HG03060 (cell line): ENCODE measurements around the gene ITPR1.
A peak's percentile ranks its signal among the peaks of the same experiment; 100 is the strongest.

Experiments
- ATAC-seq: cut with Tn5 transposase; IDR thresholded peaks from one replicate; pipeline ENCODE4 v1.9.1; 2021; ENCODE audit warnings: low read depth, moderate number of reproducible peaks; ENCODE audit not compliant: unreplicated experiment

ITPR1 gene

GRCh38 chr3:4672725-4673275 lies 179.7 kb downstream of the ITPR1 start:
- ATAC-seq = no peak

GRCh38 chr3:4674216-4674615 lies 181.1 kb downstream of the ITPR1 start:
- ATAC-seq = no peak

GRCh38 chr3:4675704-4676103 lies 182.6 kb downstream of the ITPR1 start:
- no peak for ATAC-seq

- ATAC-seq = no peak
These were observed 185.2 kb downstream of the ITPR1 start for GRCh38 chr3:4678320-4678719.

GRCh38 chr3:4680227-4680691 lies 187.1 kb downstream of the ITPR1 start:
- no peak for ATAC-seq

- ATAC-seq = no peak
These were observed 187.7 kb downstream of the ITPR1 start for GRCh38 chr3:4680871-4681300.

GRCh38 chr3:4681301-4681700 lies 188.2 kb downstream of the ITPR1 start:
- no peak for ATAC-seq

GRCh38 chr3:4684117-4684516 lies 191.0 kb downstream of the ITPR1 start:
- no peak for ATAC-seq

GRCh38 chr3:4684976-4685375 lies 191.8 kb downstream of the ITPR1 start:
- ATAC-seq = no peak

GRCh38 chr3:4685673-4686345 lies 192.7 kb downstream of the ITPR1 start:
- no peak for ATAC-seq

- ATAC-seq = no peak
These were observed 193.5 kb downstream of the ITPR1 start for GRCh38 chr3:4686619-4687018.

- ATAC-seq = no peak
These were observed 194.0 kb downstream of the ITPR1 start for GRCh38 chr3:4687167-4687566.

- ATAC-seq = no peak
These were observed 194.4 kb downstream of the ITPR1 start for GRCh38 chr3:4687596-4687995.

GRCh38 chr3:4688411-4688810 lies 195.3 kb downstream of the ITPR1 start:
- ATAC-seq = no peak

- no peak for ATAC-seq
These were observed 195.9 kb downstream of the ITPR1 start for GRCh38 chr3:4689021-4689420.

GRCh38 chr3:4690277-4690676 lies 197.1 kb downstream of the ITPR1 start:
- ATAC-seq = no peak

GRCh38 chr3:4693620-4694019 lies 200.5 kb downstream of the ITPR1 start:
- ATAC-seq = peak; percentile 58

- ATAC-seq = no peak
These were observed 202.7 kb downstream of the ITPR1 start for GRCh38 chr3:4695846-4696245.

- no peak for ATAC-seq
These were observed 203.1 kb downstream of the ITPR1 start for GRCh38 chr3:4696266-4696665.

GRCh38 chr3:4698125-4698821 lies 205.1 kb downstream of the ITPR1 start:
- ATAC-seq = no peak

- no peak for ATAC-seq
These were observed 209.9 kb downstream of the ITPR1 start for GRCh38 chr3:4703054-4703480.

GRCh38 chr3:4704552-4704951 lies 211.4 kb downstream of the ITPR1 start:
- ATAC-seq = no peak
